Right cardiac atrium (tissue), 5 donors: Measurements from ENCODE around the gene APMAP. TPM values are rescaled to one million over a fixed set of nuclear protein-coding genes. Genes with fewer than 3 reads are reported as not detected.
"Not testable (repeated sequence)": the region's sequence is repeated elsewhere in the genome, so short reads cannot be mapped to it uniquely, and the experiment has no call there.

Experiments
- ATAC-seq, 2 donors: fragments of 200-7000 bp; cut with Tn5 transposase; one replicate each; pipeline versions ENCODE4 v1.8.0 to v1.9.1; 2020; ENCODE audit warnings: moderate library complexity in 2 of 2, mild to moderate bottlenecking in 1 of 2
- DNase-seq, 3 donors: peaks; one replicate each; pipeline ENCODE4 v3.0.0-alpha.2; 2020
- H3K27ac ChIP-seq: one replicate; pipeline ENCODE4 v1.5.1; 2013; ENCODE audit warnings: mild to moderate bottlenecking, low read length, control low read depth, moderate library complexity
- H3K27me3 ChIP-seq: one replicate; pipeline ENCODE4 v1.6.1; 2013; ENCODE audit not compliant: control insufficient read depth, insufficient read depth
- H3K4me1 ChIP-seq: one replicate; pipeline ENCODE4 v1.6.1; 2013; ENCODE audit warnings: low read length; ENCODE audit not compliant: control insufficient read depth, insufficient read depth
- H3K4me3 ChIP-seq: one replicate; pipeline ENCODE4 v1.5.1; 2013; ENCODE audit warnings: low read length, control low read depth
- H3K9me3 ChIP-seq: one replicate; pipeline ENCODE4 v1.6.1; 2013; ENCODE audit warnings: low read length; ENCODE audit not compliant: control insufficient read depth
- WGBS: extraction: QIAGEN DNeasy Blood & Tissue Kit; methylation state at CpG from one replicate; pipeline ENCODE4 v1.1.7; 2013; 5-methylcytosine and 5-hydroxymethylcytosine counted together
- intact Hi-C, 4 donors: fragments of 100-400 bp; cut with DNase I; formaldehyde crosslinking; loops; one replicate each; pipeline versions ENCODE4 v1.11.0 to v1.14.0; 2022 to 2023
- polyA plus RNA-seq: library from polyadenylated mRNA; stranded (reverse); fragments of 200-250 nt; gene quantifications from one replicate; pipeline ENCODE4 v1.2.3, GENCODE V29; 2013
- total RNA-seq, 4 donors: library from RNA; stranded (reverse); fragmentation: NEBNext Ultra II Directional; extraction: Animal tissue kit (Norgen Biotek cat#: 25700); gene quantifications; one replicate each; pipeline ENCODE4 v1.2.1, GENCODE V29; 2021
- donor health status: healthy with polysubstance abuse.
- donor health status: DM: no; HTN: yes; CAD: no.
- donor health status: DM: no; HTN: no; CAD: no.
- donor health status: DM: no; HTN: yes; CAD: no; lungs with severe emphysema.
- donor health status: DM: yes; HTN: yes; CAD: no.

Gene APMAP
- total and polyA plus RNA-seq, 5 donors, result 28.0 to 35.1 (median 34.7) TPM

DNA sequence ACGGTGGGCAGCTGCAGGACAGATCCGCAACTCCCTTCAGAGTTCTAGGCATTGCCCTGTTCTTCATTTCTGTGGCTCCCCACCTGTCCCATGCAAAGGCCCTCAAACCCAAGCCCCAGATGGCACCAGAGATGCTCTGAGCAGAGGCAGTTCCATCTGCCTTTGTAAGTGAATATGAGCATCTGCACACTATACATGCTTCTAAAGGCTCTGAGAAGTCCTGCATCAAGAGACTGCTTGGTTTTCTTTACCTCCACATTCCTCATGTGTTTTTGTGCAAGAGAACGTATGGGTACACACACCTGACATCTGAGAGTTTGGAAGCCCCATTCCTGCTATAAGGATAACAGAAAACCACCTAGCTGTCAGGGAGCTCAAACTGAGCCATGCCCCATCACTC is 57.8 kb downstream of the APMAP start:
- WGBS, result 66% methylated on average over 3 of the region's 3 CpGs
- Histone ChIP-seq H3K4me3 (no peak overlapping the region), H3K9me3 (no peaks in the 10 kb centered on the region), H3K27ac (no peak overlapping the region), H3K27me3 (no peaks in the 10 kb centered on the region), H3K4me1 (no peaks in the 10 kb centered on the region)
- no peak for ATAC-seq
- no peak for DNase-seq
- intact Hi-C loops, result no loop called here

GRCh38 chr20:24934101-24934661 is 58.4 kb downstream of the APMAP start:
- ATAC-seq (no peak), DNase-seq (no peak)
- intact Hi-C loops, result no loop called here
- Histone ChIP-seq H3K27me3 (no peaks in the 10 kb centered on the region), H3K27ac (no peak overlapping the region), H3K9me3 (no peaks in the 10 kb centered on the region), H3K4me1 (no peaks in the 10 kb centered on the region), H3K4me3 (no peak overlapping the region)
- 79% methylated on average over 9 of the region's 9 CpGs for WGBS

DNA sequence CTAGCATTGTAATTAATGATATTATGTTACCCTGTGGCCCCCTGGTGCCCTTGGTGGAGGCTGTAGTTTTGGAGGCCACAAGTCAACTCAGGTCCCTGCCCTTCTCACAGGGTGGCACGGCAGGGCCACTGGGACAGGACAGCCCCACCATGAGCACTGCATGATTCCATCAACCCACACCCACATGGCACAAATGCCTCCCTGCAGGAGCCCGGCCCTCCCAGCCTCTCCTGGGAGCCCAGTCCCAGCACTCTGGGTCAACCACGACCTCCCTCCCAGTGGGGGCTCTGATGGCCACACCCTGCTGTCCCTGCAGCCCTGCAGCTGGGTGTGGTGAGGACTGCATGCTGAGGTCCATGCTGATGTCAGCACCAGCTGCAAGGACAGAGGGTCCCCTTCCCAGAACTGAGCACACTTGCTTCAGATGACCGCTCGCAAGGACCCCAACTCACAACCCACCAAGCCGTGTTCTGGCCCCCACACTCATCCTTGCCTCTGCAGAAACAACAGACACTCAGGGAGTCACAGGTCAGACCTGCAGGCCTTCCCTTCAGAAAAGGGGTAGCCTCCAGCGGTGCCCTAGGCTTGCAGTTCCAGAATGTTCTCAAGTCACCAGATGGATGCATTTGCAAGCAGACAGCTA is 59.2 kb downstream of the APMAP start:
- intact Hi-C loops, result no loop called here
- WGBS, result 82% methylated on average over 7 of the region's 7 CpGs
- Histone ChIP-seq H3K9me3 (no peaks in the 10 kb centered on the region), H3K4me3 (no peak overlapping the region), H3K27me3 (no peaks in the 10 kb centered on the region), H3K27ac (no peak overlapping the region), H3K4me1 (no peaks in the 10 kb centered on the region)
- ATAC-seq (no peak), DNase-seq (no peak)

DNA sequence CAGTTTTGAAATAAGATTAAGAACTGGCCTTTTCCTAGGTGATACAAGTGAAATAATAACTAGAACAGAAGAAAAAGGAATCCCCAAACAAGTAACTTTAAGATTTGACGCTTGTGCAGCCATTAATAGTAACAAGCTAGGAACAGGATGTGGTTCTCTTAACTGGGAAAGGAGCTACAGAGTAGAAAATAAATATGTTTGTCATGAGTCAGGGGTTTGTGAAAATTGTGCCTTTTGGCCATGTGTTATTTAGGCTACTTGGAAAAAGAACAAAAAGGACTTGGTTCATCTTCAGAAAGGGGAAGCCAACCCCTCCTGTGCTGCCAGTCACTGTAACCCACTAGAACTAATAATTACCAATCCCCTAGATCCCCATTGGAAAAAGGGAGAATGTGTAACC is 60.7 kb downstream of the APMAP start:
- ATAC-seq, H3K27ac ChIP-seq, intact Hi-C loops, H3K4me1 ChIP-seq, DNase-seq, H3K27me3 ChIP-seq, H3K9me3 ChIP-seq, H3K4me3 ChIP-seq: not testable (repeated sequence)
- WGBS, result 51% methylated on average over 1 of the region's 1 CpG

DNA sequence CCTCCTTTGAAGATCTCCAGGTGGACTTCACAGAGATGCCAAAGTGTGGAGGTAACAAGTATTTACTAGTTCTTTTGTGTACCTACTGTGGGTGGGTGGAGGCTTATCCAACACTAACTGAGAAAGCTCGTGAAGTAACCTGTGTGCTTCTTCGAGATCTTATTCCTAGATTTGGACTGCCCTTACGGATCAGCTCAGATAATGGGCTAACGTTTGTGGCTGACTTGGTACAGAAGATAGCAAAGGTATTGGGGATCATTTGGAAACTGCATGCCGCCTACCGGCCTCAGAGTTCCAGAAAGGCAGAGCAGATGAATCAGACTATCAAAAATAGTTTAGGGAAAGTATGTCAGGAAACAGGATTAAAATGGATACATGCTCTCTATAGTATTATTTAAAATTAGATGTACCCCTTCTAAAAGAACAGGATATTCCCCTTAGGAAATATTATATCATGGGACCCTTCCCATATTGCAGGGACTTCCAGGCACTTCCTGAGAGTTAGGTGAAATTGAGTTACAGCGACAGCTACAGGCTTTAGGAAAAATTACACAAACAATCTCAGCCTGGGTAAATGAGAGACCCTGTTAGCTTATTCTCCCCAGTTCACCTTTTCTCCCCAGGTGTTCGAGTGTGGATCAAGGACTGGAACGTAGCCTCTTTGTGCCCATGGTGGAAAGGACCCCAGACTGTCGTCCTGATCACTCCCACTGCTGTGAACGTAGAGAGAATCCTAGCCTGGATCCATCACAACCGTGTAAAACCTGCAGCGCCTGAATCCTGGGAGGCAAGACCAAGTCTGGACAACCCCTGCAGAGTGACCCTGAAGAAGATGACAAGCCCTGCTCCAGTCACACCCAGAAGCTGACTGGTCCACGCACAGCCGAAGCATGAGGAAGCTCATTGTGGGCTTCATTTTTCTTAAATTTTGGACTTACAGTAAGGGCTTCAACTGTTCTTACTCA is 61.5 kb downstream of the APMAP start:
- DNase-seq, intact Hi-C loops, H3K9me3 ChIP-seq, H3K4me3 ChIP-seq, H3K4me1 ChIP-seq, H3K27me3 ChIP-seq, ATAC-seq, H3K27ac ChIP-seq: not testable (repeated sequence)
- WGBS, result 70% methylated on average over 15 of the region's 15 CpGs

GRCh38 chr20:24929867-24930723 is 62.5 kb downstream of the APMAP start:
- H3K27ac ChIP-seq, H3K9me3 ChIP-seq, intact Hi-C loops, H3K4me1 ChIP-seq, H3K27me3 ChIP-seq, ATAC-seq, DNase-seq, H3K4me3 ChIP-seq: not testable (repeated sequence)
- 64% methylated on average over 13 of the region's 13 CpGs for WGBS

DNA sequence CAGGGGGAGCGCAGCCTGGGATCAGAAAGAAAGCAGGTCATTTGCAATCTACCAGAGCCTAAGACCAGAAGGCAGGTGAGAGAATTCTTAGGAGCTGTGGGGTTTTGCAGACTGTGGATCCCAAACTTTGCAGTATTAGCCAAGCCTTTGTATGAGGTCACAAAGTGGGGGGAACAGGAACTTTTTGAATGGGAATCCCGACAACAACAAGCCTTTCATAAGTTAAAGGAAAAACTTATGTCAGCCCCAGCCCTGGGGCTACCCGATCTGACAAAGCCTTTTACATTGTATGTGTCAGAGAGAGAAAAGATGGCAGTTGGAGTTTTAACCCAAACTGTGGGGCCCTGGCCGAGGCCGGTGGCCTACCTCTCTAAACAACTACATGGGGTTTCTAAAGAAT is 63.3 kb downstream of the APMAP start:
- H3K4me1 ChIP-seq, H3K27ac ChIP-seq, H3K4me3 ChIP-seq, intact Hi-C loops, DNase-seq, H3K27me3 ChIP-seq, ATAC-seq, H3K9me3 ChIP-seq: not testable (repeated sequence)
- WGBS, result 82% methylated on average over 5 of the region's 5 CpGs

DNA sequence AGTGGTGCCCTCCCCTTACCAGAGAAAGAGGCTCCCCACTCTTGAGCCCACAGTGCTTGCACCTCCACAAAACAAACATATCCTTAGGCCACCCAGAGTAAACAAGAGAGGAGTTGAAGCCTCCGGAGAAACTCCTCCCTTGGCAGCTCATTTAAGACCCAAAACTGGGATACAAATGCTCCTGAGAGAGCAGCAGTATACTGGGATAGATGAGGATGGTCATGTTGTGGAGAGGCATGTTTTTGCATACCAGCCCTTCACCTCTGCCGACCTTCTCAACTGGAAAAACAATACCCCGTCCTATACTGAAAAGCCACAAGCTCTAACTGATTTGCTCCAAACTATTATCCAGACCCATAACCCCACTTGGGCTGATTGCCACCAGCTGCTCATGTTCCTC is 71.8 kb downstream of the APMAP start:
- ATAC-seq, H3K27me3 ChIP-seq, H3K27ac ChIP-seq, intact Hi-C loops, H3K4me3 ChIP-seq, H3K9me3 ChIP-seq, H3K4me1 ChIP-seq, DNase-seq: not testable (repeated sequence)
- WGBS, result 69% methylated on average over 3 of the region's 3 CpGs

DNA sequence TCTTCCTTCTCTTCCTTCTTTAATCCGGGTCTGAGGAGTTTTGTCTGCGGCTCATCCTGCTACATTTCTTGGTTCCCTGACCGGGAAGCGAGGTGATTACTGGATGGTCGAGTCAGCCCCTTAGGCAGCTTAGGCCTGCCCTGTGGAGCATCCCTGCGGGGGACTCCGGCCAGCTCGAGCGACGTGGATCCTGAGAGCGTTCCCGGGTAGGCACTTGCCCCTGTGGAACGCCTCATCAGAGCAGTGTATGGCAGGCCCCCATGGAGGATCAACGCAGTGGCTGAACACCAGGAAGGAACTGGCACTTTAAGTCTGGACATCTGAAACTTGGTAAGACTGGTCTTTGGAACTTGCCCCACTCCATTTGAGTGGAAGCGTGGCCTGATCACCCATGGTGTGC is 72.9 kb downstream of the APMAP start:
- not testable (repeated sequence) for H3K27ac ChIP-seq, DNase-seq, H3K4me1 ChIP-seq, H3K9me3 ChIP-seq, H3K27me3 ChIP-seq, H3K4me3 ChIP-seq, ATAC-seq
- intact Hi-C loops, result loop anchor here in 3 of 4 donors (5.0 to 10.0 kb wide), 3 partner anchors 615 to 762 kb away; no protein-coding TSS in a partner anchor
- 87% methylated on average over 15 of the region's 15 CpGs for WGBS
